Breast epithelium (tissue), 3 donors: ENCODE measurements around the gene FUT3.

Experiments
- CTCF ChIP-seq, 3 donors: fragments of 450-650 bp; IDR thresholded peaks; one replicate each; pipeline ENCODE4 v1.5.1; 2016 to 2017; ENCODE audit warnings: antibody characterized with exemption in 3 of 3, mild to moderate bottlenecking in 3 of 3, moderate library complexity in 3 of 3
- POLR2A ChIP-seq: fragments of 450-650 bp; IDR thresholded peaks from one replicate; pipeline ENCODE4 v1.6.1; 2016; ENCODE audit warnings: antibody characterized with exemption, mild to moderate bottlenecking, moderate library complexity
- POLR2AphosphoS5 ChIP-seq, 3 donors: sonication (generic); formaldehyde crosslinking; IDR thresholded peaks; one replicate each; pipeline ENCODE4 v1.6.1; 2017; ENCODE audit warnings: antibody characterized with exemption in 3 of 3

- TF ChIP-seq CTCF (IDR thresholded peaks at IDR 0.05) (no peak), POLR2A (no peak), POLR2AphosphoS5 (IDR thresholded peaks at IDR 0.05) (no peak)
These were observed 24.5 kb downstream of the FUT3 start for GRCh38 chr19:5826531-5827341.
